Activated T-cell treated with anti-CD3 and anti-CD28 coated beads for 48 hours (primary cell): ENCODE data around the gene RGCC.
A peak's percentile ranks its signal among the peaks of the same experiment; 100 is the strongest.

Experiments
- DNase-seq: peaks from one replicate; pipeline ENCODE4 v3.0.0-alpha.2; 2020; ENCODE audit warnings: low read depth

Gene RGCC

DNA sequence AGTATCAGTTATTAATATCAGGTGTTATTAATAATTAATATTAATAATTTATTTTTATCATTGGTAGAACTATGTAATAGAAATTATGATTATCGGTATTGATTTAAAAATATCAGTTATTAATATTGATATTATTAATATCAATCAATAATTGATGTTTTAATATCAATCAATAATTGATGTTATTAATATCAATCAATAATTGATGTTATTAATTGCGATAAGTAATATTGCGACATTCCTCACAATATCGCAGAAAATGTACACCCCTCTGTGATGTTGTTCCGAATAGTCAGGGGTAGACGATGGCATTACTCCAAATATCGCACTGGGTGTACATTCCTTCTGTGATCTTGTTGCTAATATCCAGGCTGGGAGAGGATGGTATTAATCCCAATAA, 3.7 kb upstream of the RGCC start:
- no peak for DNase-seq

DNA sequence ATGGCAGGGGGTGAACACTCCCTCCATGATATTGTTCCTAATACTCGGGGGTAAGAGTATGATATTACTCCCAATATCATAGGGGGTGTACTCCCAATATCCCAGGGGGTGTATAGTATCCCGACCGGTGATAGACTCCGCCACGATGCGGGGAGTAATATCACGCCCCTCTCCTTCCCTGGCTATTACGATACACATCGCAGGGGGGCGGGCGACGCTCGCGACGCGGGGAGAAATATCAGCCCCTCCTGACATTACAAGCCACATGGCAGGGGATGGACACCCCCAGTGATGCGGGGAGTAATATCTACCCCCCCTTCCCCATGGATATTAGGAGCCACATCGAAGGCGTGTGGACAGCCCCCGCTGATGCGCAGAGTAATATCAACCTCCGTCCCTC, 3.2 kb upstream of the RGCC start:
- DNase-seq = no peak

DNA sequence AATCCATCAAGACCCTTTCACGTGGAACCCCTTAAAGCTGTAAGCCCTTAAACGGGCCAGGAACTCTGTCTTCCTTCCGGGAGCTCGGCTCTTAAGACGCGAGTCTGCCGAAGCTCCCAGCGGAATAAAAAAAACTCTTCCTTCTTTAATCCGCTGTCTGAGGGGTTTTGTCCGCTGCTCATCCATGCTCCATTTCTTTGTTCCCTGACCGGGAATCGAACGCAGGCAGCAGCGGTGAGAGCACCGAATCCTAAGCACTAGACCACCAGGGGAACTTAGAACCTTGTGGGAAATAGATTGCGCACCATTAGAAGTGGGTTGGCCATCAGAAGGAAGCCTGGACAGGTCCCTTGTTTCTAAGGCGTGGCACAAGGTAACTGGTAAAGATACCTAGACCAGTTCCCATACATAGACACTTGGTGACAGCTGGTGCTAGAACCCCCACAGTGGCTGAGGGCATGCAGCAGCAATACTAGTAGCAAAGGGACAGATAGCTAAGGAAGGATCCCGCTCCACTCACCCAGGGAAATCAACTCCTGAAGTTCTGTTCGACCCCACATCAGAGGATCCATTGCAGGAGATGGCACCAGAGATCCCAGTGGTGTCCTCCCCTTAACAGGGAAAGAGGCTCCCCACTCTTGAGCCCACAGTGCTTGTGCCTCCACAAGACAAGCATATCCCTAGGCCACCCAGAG, 1.5 kb upstream of the RGCC start:
- DNase-seq = no peak

- DNase-seq = no peak
These were observed 338 bp downstream of the RGCC start for GRCh38 chr13:41457589-41458186.

- no peak for DNase-seq
These were observed 924 bp downstream of the RGCC start for GRCh38 chr13:41458187-41458760.

DNA sequence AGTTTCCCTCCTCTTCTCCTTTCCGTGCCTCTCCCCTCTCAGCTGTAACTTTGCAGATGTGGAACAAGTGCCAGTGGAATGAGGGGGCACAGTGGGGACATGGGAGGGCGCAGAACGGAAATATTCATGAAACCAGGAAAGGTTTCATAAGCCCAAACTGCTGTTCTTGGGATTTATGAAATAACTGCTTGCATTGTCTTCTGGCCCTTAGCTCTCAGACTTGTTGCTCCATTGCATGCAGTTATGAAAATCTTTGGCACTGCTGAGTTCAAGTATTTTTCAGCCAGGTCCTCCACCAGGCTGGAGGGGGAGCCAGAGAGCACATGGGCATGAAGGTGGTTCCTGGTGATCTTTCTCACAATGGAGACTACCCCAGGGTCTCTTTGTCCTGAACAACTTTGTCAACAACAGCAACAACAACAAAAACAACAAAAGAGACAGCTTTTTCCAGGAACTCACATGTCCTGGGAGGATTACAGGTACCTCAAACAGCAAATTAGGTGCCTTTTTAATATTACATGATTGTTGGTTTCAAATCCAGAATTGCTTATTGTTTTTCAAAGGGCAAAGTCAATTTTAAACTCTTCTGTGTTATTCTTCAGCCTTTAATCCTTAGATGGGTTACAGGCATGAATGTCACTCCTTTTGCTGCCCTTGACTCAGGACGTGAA, 1.5 kb downstream of the RGCC start:
- DNase-seq = no peak

DNA sequence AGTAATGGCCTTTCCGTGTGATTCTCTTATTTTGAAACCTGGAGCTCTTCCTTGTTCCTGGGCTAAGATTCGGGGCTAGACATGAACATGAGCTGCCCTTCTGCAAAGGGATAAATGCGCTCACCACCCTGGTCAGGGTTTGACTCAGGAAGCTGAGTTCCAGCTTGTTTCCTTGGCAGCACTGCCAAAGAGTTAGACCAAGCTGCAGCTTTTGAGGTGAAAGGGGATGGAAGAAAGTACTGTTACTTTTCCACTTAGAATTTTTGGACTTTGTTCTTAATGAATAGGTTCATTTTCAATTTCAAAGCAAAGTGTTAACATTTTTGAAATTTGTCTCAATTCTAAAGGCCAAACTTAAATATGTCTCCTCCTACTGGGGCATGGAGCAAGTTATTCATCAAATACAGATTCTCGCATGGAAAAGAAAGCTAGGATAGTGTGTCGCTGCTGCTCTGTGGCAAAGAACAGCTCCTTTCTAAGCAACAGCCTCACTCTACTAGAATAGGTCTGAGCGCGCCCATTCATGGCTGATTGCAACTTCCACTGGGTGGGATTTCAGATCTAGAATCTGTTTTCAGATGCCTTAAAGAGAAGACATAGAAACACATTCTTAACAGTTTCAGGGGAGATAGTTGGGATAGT, 2.2 kb downstream of the RGCC start:
- no peak for DNase-seq

DNA sequence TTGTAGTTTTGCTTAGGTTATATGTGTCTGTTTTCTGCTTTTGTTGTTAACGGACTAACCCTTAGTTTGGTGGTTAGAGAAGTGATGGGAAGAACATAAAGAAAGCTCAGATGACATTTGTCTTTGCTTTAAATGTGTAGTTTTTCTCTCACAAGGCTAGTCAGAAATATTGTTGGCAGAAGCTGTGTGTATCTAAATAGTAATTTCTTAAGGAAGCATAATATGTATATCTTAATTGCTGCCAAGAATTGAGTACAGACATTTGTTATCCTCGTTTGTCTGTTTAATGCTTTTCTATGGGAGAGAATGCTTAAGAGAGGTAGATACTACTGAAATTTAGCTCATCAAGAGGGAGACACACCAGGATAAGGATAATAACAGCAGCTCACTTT, 2.7 kb downstream of the RGCC start:
- DNase-seq = no peak

- no peak for DNase-seq
These were observed 3.6 kb downstream of the RGCC start for GRCh38 chr13:41460930-41461329.

GRCh38 chr13:41461527-41462139, 4.3 kb downstream of the RGCC start:
- no peak for DNase-seq

DNA sequence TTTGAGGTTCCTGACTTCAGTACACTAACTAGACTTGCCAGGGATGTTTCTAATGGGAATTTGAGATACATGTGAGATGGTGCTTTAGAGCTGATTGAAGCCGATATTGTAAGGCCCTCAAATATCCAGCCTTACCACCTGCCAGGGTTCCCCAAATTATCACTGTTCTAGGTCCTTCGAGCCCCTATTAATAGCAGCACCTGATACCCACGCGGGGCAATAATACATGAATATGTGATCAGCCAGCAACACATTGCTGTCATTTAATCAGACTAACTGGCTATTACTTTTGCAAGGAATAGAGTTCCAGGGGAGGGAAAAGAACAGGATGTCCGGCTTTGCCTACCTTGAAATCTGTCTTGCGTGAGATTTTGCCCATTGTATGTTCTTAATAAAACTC, 5.1 kb downstream of the RGCC start:
- DNase-seq = no peak

GRCh38 chr13:41463838-41464602, 6.7 kb downstream of the RGCC start:
- DNase-seq = no peak

DNA sequence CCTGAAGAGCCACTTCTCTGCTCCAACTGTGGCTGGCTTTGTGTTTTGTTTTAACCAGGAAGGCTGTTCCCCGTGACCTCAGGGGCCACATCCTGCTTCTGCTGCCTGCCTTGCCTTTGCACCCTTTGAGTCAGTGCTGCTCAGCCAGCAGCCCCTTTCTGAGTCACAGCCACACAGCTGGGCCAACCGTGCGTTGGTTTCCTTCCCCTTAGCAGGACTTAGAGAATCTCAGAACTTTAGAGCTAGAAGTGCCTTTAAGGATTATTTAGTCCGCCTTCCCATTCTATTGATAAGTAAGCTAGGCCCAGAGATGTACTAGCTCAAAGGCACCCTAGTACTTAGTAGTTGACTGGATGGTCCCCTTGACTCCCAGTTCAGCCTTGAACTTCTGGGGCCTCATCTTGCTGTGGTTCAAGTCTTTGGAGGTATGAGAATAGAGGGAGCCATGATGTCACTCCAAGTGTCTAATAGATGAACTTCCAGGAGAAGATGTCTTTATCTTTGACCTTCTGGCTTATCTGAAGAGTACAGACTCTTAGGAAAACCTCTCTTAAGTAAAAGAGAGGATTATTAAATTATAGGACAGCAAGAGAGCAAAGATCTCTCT, 8.0 kb downstream of the RGCC start:
- DNase-seq = peak; percentile 82

GRCh38 chr13:41465898-41466320, 8.6 kb downstream of the RGCC start:
- DNase-seq = no peak

- no peak for DNase-seq
These were observed 10.1 kb downstream of the RGCC start for GRCh38 chr13:41467425-41467945.

GRCh38 chr13:41468631-41469030, 11.3 kb downstream of the RGCC start:
- no peak for DNase-seq

- peak; percentile 44 for DNase-seq
These were observed 12.8 kb downstream of the RGCC start for GRCh38 chr13:41470196-41470595.

GRCh38 chr13:41471785-41472184, 14.4 kb downstream of the RGCC start:
- no peak for DNase-seq

GRCh38 chr13:41487222-41487621, 29.9 kb downstream of the RGCC start:
- no peak for DNase-seq

DNA sequence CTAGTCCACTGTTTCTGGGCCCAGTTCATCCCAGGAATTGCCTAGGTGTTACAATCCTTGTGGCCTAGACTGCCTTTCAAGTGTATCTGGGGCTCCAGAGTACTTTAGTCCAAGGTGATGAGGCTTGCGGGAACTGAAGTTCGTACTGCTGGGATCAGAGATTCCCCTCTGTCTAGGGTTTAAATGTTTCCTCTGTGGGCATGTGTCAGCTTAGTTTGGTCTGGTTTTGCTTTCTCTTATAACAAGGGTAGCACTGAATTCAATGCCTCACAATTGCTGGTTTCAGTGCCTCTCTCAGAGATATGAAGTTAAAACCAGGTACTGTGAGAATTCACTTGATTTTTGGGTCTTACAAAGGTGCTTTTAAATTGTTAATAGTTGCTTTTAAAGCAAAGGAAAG, 30.8 kb downstream of the RGCC start:
- no peak for DNase-seq
